NCI-H2029 treated with DMSO at 0.1 percent for 48 hours (cell line): Measurements from ENCODE around the gene HOXA7.
A peak's percentile ranks its signal among the peaks of the same experiment; 100 is the strongest.

Experiments used
- DNase-seq: peaks from one replicate; lab custom pipeline; 2025; lab: John Stamatoyannopoulos, UW

Gene HOXA7

GRCh38 chr7:27170426-27171324 lies 14.2 kb upstream of the HOXA7 start:
- DNase-seq, result no peak

DNA sequence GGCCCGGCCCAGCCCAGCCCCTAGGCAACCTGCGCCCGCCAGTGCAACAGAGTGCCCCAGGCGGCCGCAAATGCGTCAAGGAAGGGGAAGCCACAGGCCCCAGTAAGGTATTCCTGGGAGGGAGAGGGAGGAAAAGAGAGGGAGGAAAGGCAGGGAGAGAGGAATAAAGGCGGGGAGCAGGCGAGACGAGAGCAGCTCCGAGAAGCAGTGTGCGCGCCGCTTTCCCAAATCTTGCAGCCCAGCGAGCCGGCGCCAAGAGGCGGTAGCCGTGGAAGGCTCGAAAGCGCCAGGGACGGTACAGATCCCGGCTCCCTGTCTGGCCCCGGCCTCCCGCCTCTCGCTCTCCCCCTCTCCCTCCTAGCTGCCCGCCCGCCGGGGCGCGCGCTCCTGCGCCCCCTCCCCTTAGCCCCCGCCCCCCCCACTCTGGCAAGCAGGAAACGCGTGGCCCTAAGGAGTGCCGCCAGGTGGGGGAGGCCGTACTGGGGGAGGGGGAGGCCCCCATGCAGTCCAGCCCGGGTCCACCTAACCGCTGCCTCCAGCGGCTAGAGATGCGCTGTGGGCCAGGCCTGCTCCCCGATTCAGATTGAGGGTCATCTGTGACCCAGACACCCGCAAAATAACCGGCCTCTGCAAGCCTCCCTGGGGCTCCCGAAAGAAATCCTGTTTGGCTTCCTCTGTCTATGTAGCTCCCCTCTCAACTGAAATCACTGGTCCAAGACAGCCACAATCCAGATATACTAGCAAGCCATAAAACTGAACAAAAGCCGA lies 13.4 kb upstream of the HOXA7 start:
- DNase-seq, result no peak

GRCh38 chr7:27168265-27168947 lies 11.9 kb upstream of the HOXA7 start:
- DNase-seq, result no peak

DNA sequence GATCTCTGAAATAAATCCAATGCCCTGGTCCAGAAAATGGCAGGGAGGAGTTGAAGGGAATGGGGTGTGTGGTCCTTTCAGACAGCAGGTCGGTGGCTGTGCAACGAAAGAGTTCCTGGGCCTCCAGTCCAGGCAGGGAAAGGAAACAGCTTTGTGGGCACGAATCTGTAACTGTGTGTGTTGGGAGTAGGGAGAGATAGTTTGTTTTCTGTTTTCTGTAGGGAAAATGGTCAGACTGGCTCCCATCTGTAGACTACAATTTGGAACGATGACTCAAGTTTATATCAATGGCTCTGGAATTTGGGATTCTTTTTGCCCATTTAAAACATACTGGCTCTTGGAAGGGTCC lies 11.4 kb upstream of the HOXA7 start:
- no peak for DNase-seq

- no peak for DNase-seq
These were observed 10.3 kb upstream of the HOXA7 start for GRCh38 chr7:27166531-27167505.

GRCh38 chr7:27165996-27166530 lies 9.6 kb upstream of the HOXA7 start:
- no peak for DNase-seq

- DNase-seq, result no peak
These were observed 8.9 kb upstream of the HOXA7 start, which contains the start of gene HOXA9 for GRCh38 chr7:27165089-27165995. TSS of gene HOXA9 (minus strand) at chr7:27165537. CDS start at chr7:27165457, 80 bp downstream.

DNA sequence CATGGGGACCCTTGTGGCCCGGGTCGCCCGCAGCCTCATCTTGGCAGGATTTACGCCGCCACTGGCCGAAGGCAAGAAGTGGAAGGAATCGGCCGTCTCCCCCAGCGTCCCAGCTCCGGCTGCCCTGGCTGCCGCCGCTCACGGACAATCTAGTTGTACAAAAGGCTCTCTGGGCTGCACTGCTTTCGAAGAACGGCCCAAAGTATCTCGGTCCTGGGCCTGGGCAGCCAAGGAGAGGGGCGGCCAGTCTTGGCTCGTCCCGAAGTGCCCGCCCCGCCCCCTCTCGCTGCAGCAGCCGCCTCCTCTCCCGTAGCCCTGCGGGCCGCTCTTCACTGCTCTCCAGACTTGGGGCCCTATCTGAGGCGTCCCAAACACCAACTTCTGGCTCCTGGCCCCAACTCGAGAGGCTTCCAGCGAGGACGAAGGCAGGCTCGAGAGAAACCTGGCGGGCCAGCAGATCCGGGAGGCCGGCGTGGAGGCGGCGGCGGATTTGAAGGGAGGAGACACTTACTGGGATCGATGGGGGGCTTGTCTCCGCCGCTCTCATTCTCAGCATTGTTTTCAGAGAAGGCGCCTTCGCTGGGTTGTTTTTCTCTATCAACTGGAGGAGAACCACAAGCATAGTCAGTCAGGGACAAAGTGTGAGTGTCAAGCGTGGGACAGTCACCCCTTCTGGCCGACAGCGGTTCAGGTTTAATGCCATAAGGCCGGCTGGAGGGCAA lies 8.1 kb upstream of the HOXA7 start:
- DNase-seq, result no peak

DNA sequence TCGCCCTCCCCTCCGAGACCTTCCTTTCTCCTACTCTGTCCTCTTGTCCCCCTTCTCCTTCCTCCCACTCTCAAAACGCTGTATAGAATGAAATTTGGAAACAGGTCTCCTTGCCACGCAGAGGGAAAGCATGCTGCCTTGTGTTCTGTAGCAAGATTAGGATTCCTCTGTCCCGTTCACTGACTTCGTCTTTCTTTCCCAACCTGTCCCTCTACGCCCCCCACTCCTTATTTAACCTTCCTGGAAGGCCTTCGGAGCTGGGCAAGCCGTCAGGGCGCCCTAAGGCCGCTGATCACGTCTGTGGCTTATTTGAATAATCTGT lies 7.5 kb upstream of the HOXA7 start:
- no peak for DNase-seq

- no peak for DNase-seq
These were observed 7.0 kb upstream of the HOXA7 start for GRCh38 chr7:27163288-27164044.

DNA sequence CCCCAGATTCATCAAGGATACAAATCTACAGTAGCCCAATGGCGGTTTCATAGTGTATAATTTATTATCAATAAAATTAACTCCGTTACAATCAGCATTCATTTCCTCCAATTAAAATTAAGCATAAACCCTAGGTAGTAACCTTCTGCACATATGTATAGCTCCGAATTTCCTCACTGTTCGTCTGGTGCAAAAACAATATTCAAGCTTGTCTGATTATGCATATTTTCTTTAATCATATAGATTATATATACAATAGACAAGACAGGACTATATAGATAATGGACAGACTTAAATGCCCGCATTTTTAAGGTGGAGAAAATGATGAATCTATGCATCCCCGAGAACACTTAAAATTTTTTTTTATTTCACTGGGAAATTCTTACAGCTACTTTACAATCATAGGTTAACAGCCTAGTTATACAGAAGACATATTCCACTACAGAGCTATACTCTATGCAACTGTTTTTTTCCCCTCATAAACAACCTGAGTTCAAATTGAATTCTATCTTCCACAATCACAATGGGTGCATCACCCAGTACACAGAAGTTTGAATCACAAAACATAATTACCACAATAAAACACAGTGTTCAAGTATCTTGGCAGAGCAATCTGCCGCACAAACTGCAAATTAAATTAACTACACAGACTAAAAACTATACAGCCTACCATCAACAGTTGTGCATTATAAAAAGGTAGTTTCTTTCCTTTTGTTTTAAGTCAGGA lies 6.2 kb upstream of the HOXA7 start:
- no peak for DNase-seq

GRCh38 chr7:27161721-27162560 lies 5.5 kb upstream of the HOXA7 start:
- no peak for DNase-seq

DNA sequence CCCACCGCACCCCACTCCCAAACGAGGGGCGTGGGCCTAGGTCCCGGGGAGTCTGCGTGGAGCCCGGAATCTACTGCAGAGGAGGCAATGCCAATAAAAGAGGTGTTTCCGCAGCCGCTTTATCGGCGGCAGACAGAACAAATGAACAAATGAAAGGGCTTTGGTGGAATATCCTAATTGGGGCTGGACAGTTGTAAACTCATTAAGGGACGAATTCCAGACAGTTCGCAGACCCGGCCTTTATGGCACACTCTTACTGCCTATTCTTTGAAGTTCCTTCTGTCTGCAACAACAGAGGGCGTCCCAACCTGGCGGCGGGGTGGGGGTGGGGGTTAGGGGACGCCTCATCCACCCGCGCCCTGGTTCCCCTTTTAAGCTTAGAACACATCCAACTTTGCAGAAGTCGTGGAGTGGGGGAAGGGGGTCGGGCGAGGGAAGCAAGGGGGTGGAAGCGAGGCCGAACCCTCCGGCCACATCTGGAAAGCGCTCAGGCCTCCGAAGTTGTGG lies 4.8 kb upstream of the HOXA7 start:
- DNase-seq, result no peak

DNA sequence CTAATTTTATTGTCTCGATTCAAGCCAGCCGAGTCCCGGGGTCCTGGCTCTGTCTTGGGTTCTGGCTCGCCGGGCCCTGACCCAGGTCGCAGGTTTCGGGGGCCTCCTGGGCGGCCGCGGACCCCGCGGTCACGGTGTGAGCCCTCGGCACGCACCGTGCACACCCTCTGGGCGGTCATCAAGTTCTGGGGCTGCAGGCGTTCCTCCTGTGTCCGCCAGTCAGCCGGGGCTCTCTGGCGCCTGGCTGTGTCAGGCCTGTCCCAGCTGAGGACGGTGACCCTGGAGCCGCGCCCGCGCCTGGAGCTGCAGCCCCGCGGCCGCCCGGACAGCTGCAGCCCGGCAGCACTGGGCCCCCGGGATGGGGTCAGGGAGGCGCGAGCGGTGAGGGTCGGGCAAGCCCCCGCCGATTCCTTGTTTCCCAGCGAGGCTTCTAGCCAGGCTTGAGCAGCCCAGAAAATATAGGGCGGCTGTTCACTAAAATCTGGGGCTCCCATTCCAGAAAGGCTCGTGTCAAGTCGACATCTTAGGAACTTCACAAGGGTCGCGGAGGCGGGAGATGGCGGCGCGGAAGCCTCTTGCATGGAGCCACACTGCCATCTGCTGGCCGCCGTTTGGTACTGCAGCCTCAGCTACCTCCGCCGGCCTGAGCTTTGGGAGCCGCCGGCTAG lies 4.2 kb upstream of the HOXA7 start:
- peak; percentile 5 for DNase-seq

GRCh38 chr7:27160145-27160545 lies 3.7 kb upstream of the HOXA7 start:
- DNase-seq, result no peak
